Endodermal cell (in vitro differentiated cells): ENCODE measurements around the gene TLE3. TPM values are rescaled to one million over a fixed set of nuclear protein-coding genes. Genes with fewer than 3 reads are reported as not detected.

ENCODE experiments used
- DNase-seq: peaks from one replicate; pipeline ENCODE4 v3.0.0-alpha.2; 2017
- H3K27ac ChIP-seq: 2 replicates; pipeline ENCODE4 v1.5.1; 2013; ENCODE audit warnings: mild to moderate bottlenecking, low read depth, low read length, moderate library complexity
- H3K27me3 ChIP-seq: 2 replicates; pipeline ENCODE4 v1.6.1; 2013; ENCODE audit warnings: mild to moderate bottlenecking, low read length, moderate library complexity; ENCODE audit not compliant: insufficient read depth, control insufficient read depth, poor library complexity, severe bottlenecking
- H3K36me3 ChIP-seq: 2 replicates; pipeline ENCODE4 v1.7.0; 2013; ENCODE audit warnings: mild to moderate bottlenecking, low read length, moderate library complexity; ENCODE audit not compliant: control insufficient read depth, insufficient read depth
- H3K4me1 ChIP-seq: one replicate; pipeline ENCODE4 v1.7.0; 2013; ENCODE audit warnings: low read length; ENCODE audit not compliant: control insufficient read depth, insufficient read depth
- H3K4me3 ChIP-seq: 2 replicates; pipeline ENCODE4 v1.5.1; 2013; ENCODE audit warnings: mild to moderate bottlenecking, low read length, moderate library complexity
- H3K9ac ChIP-seq: 2 replicates; pipeline ENCODE4 v1.6.1; 2013; ENCODE audit warnings: mild to moderate bottlenecking, low read length, moderate library complexity; ENCODE audit not compliant: poor library complexity, severe bottlenecking; ENCODE audit errors: extremely low read depth
- H3K9me3 ChIP-seq: 2 replicates; pipeline ENCODE4 v1.6.1; 2013; ENCODE audit warnings: mild to moderate bottlenecking, low read length, moderate library complexity; ENCODE audit not compliant: control insufficient read depth
- H3K27ac Mint-ChIP-seq: 2 replicates; pipeline ENCODE4 v1.8.0; 2020; ENCODE audit warnings: mixed read lengths
- H3K27me3 Mint-ChIP-seq: 2 replicates; pipeline ENCODE4 v1.8.0; 2021; ENCODE audit warnings: mild to moderate bottlenecking, mixed read lengths; ENCODE audit not compliant: insufficient read depth
- H3K36me3 Mint-ChIP-seq: 2 replicates; pipeline ENCODE4 v1.8.0; 2020; ENCODE audit warnings: low read depth, mixed read lengths
- H3K4me1 Mint-ChIP-seq: 2 replicates; pipeline ENCODE4 v1.8.0; 2020; ENCODE audit warnings: mixed read lengths
- H3K4me3 Mint-ChIP-seq: 2 replicates; pipeline ENCODE4 v1.8.0; 2020; ENCODE audit warnings: mild to moderate bottlenecking, moderate library complexity, mixed read lengths
- H3K9me3 Mint-ChIP-seq: 2 replicates; pipeline ENCODE4 v1.8.0; 2020; ENCODE audit warnings: mild to moderate bottlenecking, mixed read lengths
- CTCF ChIP-seq: fragments of 200-600 bp; sonication (generic); conservative IDR thresholded peaks from 2 replicates; pipeline ENCODE4 v1.5.0; 2021; ENCODE audit warnings: antibody characterized with exemption, mild to moderate bottlenecking
- WGBS, 2 experiments: methylation state at CpG; one replicate each; pipeline versions ENCODE4 v1.1.5 to v1.1.7; 2013; ENCODE audit warnings: missing lambda C conversion rate in 2 of 2, mixed read lengths in 1 of 2; ENCODE audit not compliant: insufficient coverage in 1 of 2, insufficient read length in 1 of 2; 5-methylcytosine and 5-hydroxymethylcytosine counted together
- total RNA-seq, 2 donors: library from RNA; stranded (reverse); fragmentation: NEBNext Ultra II Directional in 1 of 2; extraction: Animal tissue kit (Norgen Biotek cat#: 25700) in 1 of 2; gene quantifications; 2 replicates in 1 of 2; 3 replicates in 1 of 2; pipeline ENCODE4 v1.2.1, GENCODE V29; 2021

TLE3 gene
- total RNA-seq, 2 donors from 2014 or later = 66.5 to 81.1 TPM

GRCh38 chr15:70077188-70078147 lies 20.2 kb downstream of the TLE3 start:
- H3K9me3 Mint-ChIP-seq = no peaks in the 10 kb centered on the region
- WGBS, 2 experiments = 85 to 89% methylated on average over 7 to 12 of the region's 13 CpGs
- no peak overlapping the region for H3K27ac Mint-ChIP-seq
- TF ChIP-seq CTCF = no peak
- peaks cover 68% of the 10 kb centered on the region for H3K36me3 Mint-ChIP-seq
- H3K27me3 Mint-ChIP-seq = no peaks in the 10 kb centered on the region
- Histone ChIP-seq H3K4me1 (peaks cover 19% of the 10 kb centered on the region), H3K4me3 (no peak overlapping the region), H3K9me3 (no peaks in the 10 kb centered on the region), H3K27ac (no peak overlapping the region), H3K36me3 (peaks cover 86% of the 10 kb centered on the region), H3K27me3 (no peaks in the 10 kb centered on the region), H3K9ac (no peak overlapping the region)
- no peak overlapping the region for H3K4me3 Mint-ChIP-seq
- H3K4me1 Mint-ChIP-seq = peaks cover 55% of the 10 kb centered on the region
- no peak for DNase-seq

GRCh38 chr15:70074380-70074779 lies 23.3 kb downstream of the TLE3 start:
- Histone ChIP-seq H3K9ac (no peak overlapping the region), H3K4me1 (peaks cover 9% of the 10 kb centered on the region), H3K9me3 (no peaks in the 10 kb centered on the region), H3K4me3 (no peak overlapping the region), H3K27ac (no peak overlapping the region), H3K36me3 (peaks cover 87% of the 10 kb centered on the region), H3K27me3 (no peaks in the 10 kb centered on the region)
- WGBS, 2 experiments = 95 to 100% methylated on average over 9 to 13 of the region's 13 CpGs
- DNase-seq = no peak
- H3K9me3 Mint-ChIP-seq = no peaks in the 10 kb centered on the region
- no peak overlapping the region for H3K4me3 Mint-ChIP-seq
- TF ChIP-seq CTCF = no peak
- no peaks in the 10 kb centered on the region for H3K27me3 Mint-ChIP-seq
- peaks cover 65% of the 10 kb centered on the region for H3K36me3 Mint-ChIP-seq
- H3K4me1 Mint-ChIP-seq = peaks cover 30% of the 10 kb centered on the region
- H3K27ac Mint-ChIP-seq = no peak overlapping the region

- Mint-ChIP-seq H3K27me3 (no peaks in the 10 kb centered on the region), H3K9me3 (no peaks in the 10 kb centered on the region), H3K4me1 (peaks cover 14% of the 10 kb centered on the region), H3K4me3 (no peak overlapping the region), H3K27ac (no peak overlapping the region), H3K36me3 (peaks cover 76% of the 10 kb centered on the region)
- H3K27ac ChIP-seq = no peak overlapping the region
- H3K4me3 ChIP-seq = no peak overlapping the region
- no peak overlapping the region for H3K9ac ChIP-seq
- no peak for DNase-seq
- H3K4me1 ChIP-seq = peaks cover 3% of the 10 kb centered on the region
- TF ChIP-seq CTCF = no peak
- H3K9me3 ChIP-seq = no peaks in the 10 kb centered on the region
- no peaks in the 10 kb centered on the region for H3K27me3 ChIP-seq
- H3K36me3 ChIP-seq = peaks cover 94% of the 10 kb centered on the region
- WGBS, 2 experiments = 96 to 100% methylated on average over 2 to 3 of the region's 3 CpGs
Observed at GRCh38 chr15:70072479-70072878, 25.2 kb downstream of the TLE3 start.
